Activated naive CD4-positive, alpha-beta T cell treated with anti-CD3 and anti-CD28 coated beads for 36 hours (primary cell): Measurements from ENCODE around the gene CDC14A. TPM values are rescaled to one million over a fixed set of nuclear protein-coding genes. Genes with fewer than 3 reads are reported as not detected.

Experiments
- CTCF ChIA-PET: fragments of 350-600 bp; sonication (Branson Sonifier 250); formaldehyde crosslinking; loops from one replicate; lab custom pipeline; 2021; ENCODE audit warnings: antibody characterized with exemption; lab: Charles Lee
- DNase-seq: peaks from one replicate; pipeline ENCODE4 v3.0.0-alpha.2; 2020
- H3K27ac Mint-ChIP-seq: one replicate; pipeline ENCODE4 v1.8.0; 2021; ENCODE audit warnings: mild to moderate bottlenecking, mixed read lengths
- H3K27me3 Mint-ChIP-seq: one replicate; pipeline ENCODE4 v1.8.0; 2021; ENCODE audit warnings: low read depth, mixed read lengths
- H3K36me3 Mint-ChIP-seq: one replicate; pipeline ENCODE4 v1.8.0; 2021; ENCODE audit warnings: low read depth, mixed read lengths
- H3K4me1 Mint-ChIP-seq: one replicate; pipeline ENCODE4 v1.8.0; 2021; ENCODE audit warnings: low read depth, mixed read lengths
- H3K4me3 Mint-ChIP-seq: one replicate; pipeline ENCODE4 v1.8.0; 2021; ENCODE audit warnings: mild to moderate bottlenecking, moderate library complexity, mixed read lengths
- H3K9me3 Mint-ChIP-seq: one replicate; pipeline ENCODE4 v1.8.0; 2021; ENCODE audit warnings: mixed read lengths
- intact Hi-C: fragments of 100-400 bp; cut with micrococcal nuclease; formaldehyde crosslinking; loops from one replicate; pipeline ENCODE4 v1.15.1; 2023
- total RNA-seq, 2 experiments: library from RNA; stranded (reverse); gene quantifications; one replicate each; pipeline ENCODE4 v1.2.3, GENCODE V29; 2021

CDC14A gene
- total RNA-seq, 2 experiments from 2014 or later = 10.1 to 13.1 TPM

DNA sequence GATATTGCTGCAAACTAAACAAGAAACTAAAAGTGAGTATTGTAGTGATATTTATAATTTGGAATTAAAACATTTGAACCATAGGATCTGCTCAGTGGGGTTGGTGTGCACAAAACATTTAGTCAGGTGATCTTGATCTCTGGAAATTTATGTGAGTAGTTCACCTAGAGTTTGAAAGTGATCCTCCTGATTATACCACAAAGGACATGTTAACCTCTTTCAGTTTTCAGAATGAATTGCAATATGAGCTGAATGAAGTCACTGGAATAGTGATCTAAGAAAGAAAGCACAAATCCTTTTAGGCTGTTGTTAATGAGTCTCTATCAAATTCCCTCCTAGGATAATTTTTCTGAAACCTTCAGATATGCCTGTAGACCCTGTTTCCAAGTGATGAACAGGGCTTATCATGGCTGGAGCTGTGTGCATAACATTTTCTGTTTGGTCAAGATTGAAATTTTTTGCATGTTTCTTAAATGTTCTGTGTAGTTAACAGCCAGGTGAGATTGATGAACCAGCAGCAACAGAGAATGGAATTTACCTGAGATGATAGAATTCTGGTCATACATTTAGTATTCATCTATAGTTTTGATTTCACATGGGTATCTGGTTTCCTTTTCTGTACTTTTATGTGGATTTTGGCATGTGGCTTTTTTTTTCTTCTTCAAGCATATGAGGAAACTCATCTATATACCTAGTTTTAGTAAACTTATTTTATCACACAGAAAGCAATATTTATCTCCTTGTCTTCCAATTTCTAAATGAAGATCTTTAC lies 25.5 kb downstream of the CDC14A start:
- intact Hi-C loops = loop anchor here (1.0 to 5.0 kb wide), 8 partner anchors 19 to 915 kb away; a partner anchor contains a TSS
- Mint-ChIP-seq H3K27ac (peak overlapping the region; percentile 71), H3K27me3 (no peaks in the 10 kb centered on the region), H3K36me3 (peaks cover 30% of the 10 kb centered on the region), H3K9me3 (peaks cover 7% of the 10 kb centered on the region), H3K4me1 (peaks cover 60% of the 10 kb centered on the region), H3K4me3 (no peak overlapping the region)
- no peak for DNase-seq
- CTCF ChIA-PET = interaction anchor here (0.7 to 1.3 kb wide), 3 partner anchors 17 to 55 kb away, joined by 3 to 4 read pairs (median 4); no protein-coding TSS in a partner anchor

DNA sequence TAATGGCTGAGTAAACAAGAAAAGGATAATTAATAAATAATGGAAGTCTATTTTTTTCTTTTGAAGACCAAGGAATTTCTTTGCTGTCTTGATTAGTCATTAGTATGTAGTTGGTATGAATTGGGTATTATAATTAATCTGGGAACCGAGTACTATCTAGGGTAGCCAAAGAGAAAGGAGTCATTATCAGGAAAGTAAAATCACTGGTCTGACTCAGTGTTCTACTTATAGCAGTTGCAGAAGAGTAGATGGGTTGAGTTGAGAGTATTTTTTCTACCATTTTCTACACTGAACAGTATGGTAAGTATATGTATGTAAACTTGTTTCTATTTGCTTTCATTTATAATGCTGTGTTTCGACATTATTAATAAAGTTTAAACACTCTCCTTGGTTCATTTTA lies 26.6 kb downstream of the CDC14A start:
- Mint-ChIP-seq H3K27me3 (no peaks in the 10 kb centered on the region), H3K9me3 (peaks cover 6% of the 10 kb centered on the region), H3K27ac (no peak overlapping the region), H3K4me1 (peaks cover 67% of the 10 kb centered on the region), H3K4me3 (no peak overlapping the region), H3K36me3 (peaks cover 23% of the 10 kb centered on the region)
- intact Hi-C loops = loop anchor here (1.0 to 5.0 kb wide), 3 partner anchors 8 to 913 kb away; no protein-coding TSS in a partner anchor
- CTCF ChIA-PET = interaction anchor here (0.9 to 3.0 kb wide), 2 partner anchors 13 to 21 kb away, joined by 4 to 9 read pairs; no protein-coding TSS in a partner anchor
- DNase-seq = no peak

DNA sequence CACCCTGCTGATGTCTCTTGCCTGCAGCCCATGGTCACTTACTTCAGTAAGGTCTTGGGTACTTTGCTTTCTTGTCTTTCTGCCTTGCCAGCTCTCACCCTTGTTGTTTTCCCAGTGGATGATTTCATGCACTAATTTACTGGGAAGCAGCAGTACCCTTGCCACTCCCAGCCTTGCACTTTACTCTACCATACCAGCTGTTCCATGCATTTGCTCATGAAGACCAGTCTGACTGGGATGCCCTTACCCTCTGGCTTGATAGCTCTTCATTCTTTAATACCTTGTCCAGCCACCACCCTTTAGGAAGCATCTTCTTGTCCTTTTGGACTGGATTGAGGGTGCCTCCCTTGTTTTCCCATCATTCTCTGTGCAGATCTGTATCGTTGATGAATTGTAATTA lies 28.3 kb downstream of the CDC14A start:
- intact Hi-C loops = no loop called here
- Mint-ChIP-seq H3K27me3 (no peaks in the 10 kb centered on the region), H3K4me1 (peaks cover 68% of the 10 kb centered on the region), H3K36me3 (peaks cover 14% of the 10 kb centered on the region), H3K4me3 (no peak overlapping the region), H3K27ac (no peak overlapping the region), H3K9me3 (no peaks in the 10 kb centered on the region)
- CTCF ChIA-PET = interaction anchor here (1.2 to 3.0 kb wide), 3 partner anchors 12 to 75 kb away, joined by 3 to 9 read pairs (median 4); no protein-coding TSS in a partner anchor
- no peak for DNase-seq

DNA sequence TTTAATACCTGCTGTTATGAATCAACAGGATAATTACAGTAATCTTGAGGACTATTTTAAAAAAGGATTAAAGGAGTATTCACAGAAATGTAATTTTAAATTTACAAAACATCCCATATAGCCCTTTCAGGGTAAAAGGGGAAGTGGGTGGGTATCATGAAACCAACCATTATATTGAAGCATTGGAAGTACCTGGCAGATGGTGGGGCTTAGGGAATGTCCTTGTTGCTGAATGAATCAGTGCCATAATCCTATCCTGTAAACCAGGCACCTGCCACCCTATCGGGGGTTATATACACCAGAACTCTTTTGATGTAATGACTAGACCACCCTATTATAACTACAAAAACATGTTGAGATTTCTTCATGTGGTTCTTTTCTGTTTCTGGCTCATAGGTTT lies 30.4 kb downstream of the CDC14A start:
- Mint-ChIP-seq H3K27me3 (no peaks in the 10 kb centered on the region), H3K4me3 (no peak overlapping the region), H3K36me3 (peaks cover 14% of the 10 kb centered on the region), H3K9me3 (no peaks in the 10 kb centered on the region), H3K27ac (no peak overlapping the region), H3K4me1 (peaks cover 73% of the 10 kb centered on the region)
- no peak for DNase-seq
- CTCF ChIA-PET = interaction anchor here (0.6 to 0.9 kb wide), 2 partner anchors 76 to 542 kb away, joined by 3 read pairs; no protein-coding TSS in a partner anchor
- intact Hi-C loops = no loop called here

DNA sequence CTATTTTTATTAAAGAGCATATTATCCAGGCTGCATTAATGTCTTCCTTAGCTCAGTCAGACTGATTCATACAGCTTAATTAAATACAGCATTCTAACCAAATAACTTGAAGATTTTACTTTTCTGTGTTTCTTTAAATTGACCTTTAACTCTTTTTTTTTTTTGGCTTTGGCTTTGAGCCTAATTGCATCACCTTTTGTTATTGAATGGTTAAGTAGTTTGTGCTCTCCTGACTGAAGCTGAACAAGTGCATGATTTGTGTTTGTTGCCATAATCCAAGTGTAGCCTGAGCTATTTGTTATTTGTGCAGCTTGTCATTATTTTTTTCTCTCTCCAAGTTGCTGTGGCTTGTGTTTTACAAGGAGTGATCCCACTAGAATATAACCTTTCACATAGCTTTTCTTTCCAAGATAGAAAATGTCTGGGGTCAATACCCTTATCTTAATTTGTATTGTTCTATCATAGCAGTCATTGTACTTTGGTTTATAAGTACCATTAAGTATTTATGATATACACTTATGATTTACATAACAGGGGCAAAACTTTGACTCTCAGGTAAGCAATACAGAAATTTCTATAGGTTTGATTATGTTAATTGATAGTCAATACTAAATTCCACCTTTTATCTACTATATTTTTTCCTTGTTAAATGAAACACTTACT lies 31.6 kb downstream of the CDC14A start:
- H3K9me3 Mint-ChIP-seq = no peaks in the 10 kb centered on the region

DNA sequence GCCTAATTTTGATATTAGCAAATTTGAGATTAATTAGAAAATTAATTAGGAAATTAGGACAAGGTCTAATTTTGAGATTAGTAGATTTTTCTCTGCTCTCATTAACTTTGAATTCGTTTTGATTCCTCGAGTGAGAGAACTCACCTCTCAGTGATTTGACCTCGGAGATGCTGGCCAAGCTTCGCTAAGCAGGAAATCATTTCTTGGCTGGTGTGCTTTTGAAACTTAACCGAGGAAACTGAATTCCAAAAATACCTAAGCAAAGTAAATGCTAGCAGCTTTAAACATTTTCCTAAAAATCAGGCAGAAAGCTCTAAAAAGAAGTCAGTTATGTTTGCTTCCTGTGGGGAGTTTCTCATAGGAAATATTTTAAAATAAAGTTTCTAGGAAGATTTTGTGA lies 34.9 kb downstream of the CDC14A start:
- Mint-ChIP-seq H3K27ac (peak overlapping the region; percentile 56), H3K27me3 (no peaks in the 10 kb centered on the region), H3K4me3 (peak overlapping the region; percentile 47), H3K36me3 (no peaks in the 10 kb centered on the region), H3K4me1 (peaks cover 82% of the 10 kb centered on the region), H3K9me3 (no peaks in the 10 kb centered on the region)
- CTCF ChIA-PET = interaction anchor here (0.9 to 1.0 kb wide), 2 partner anchors 47 to 72 kb away, joined by 4 read pairs; no protein-coding TSS in a partner anchor
- intact Hi-C loops = loop anchor here (1.0 kb wide), 1 partner anchor 8 kb away; no protein-coding TSS in a partner anchor
- no peak for DNase-seq

More for the DNA sequence above, 31.6 kb downstream of the CDC14A start:
- no peak overlapping the region for H3K4me3 Mint-ChIP-seq
- intact Hi-C loops = no loop called here
- no peak overlapping the region for H3K27ac Mint-ChIP-seq
- H3K27me3 Mint-ChIP-seq = no peaks in the 10 kb centered on the region
- CTCF ChIA-PET = interaction anchor here (0.8 to 1.4 kb wide), 4 partner anchors 8 to 71 kb away, joined by 3 to 6 read pairs (median 3); no protein-coding TSS in a partner anchor
- peaks cover 74% of the 10 kb centered on the region for H3K4me1 Mint-ChIP-seq
- DNase-seq = no peak
- peaks cover 14% of the 10 kb centered on the region for H3K36me3 Mint-ChIP-seq

DNA sequence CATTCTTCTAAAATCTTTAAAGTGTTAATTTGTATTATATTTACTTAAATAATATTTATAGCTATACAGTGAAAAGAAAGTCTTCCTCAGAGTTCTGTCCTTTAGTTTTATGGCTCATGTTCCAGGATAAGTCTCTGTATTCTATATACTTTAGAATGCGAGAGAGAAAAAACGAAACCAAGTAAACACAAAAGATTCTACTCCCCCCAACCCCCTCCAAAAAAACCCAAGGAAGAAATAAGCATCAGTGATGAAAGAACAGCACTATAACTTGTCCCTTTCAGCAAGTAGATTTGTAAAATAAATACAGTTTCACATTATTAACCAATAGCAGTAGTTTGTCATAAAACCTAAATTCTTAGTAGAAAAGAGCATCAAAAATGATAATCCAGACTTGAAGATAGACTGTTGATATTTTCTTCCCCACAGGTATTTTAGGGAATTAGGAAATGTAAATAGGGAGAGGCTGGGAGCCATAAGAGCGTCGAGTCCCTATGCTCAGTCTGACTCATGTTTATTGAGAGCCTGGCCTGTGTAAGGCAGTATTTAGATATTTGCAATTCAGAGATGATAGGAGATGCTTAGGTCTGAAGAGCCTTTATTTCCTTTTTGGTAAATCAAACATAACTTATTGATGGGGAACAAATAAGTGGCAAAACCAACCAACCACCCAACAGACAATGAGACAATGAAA lies 35.5 kb downstream of the CDC14A start:
- Mint-ChIP-seq H3K4me3 (peak overlapping the region; percentile 63), H3K36me3 (peaks cover 1% of the 10 kb centered on the region), H3K4me1 (peaks cover 83% of the 10 kb centered on the region), H3K27me3 (no peaks in the 10 kb centered on the region), H3K27ac (peak overlapping the region; percentile 83), H3K9me3 (no peaks in the 10 kb centered on the region)
- intact Hi-C loops = loop anchor here (1.0 kb wide), 1 partner anchor 9 kb away; no protein-coding TSS in a partner anchor
- DNase-seq = no peak
- CTCF ChIA-PET = interaction anchor here (1.0 kb wide), 2 partner anchors 9 to 72 kb away, joined by 4 to 5 read pairs; no protein-coding TSS in a partner anchor

DNA sequence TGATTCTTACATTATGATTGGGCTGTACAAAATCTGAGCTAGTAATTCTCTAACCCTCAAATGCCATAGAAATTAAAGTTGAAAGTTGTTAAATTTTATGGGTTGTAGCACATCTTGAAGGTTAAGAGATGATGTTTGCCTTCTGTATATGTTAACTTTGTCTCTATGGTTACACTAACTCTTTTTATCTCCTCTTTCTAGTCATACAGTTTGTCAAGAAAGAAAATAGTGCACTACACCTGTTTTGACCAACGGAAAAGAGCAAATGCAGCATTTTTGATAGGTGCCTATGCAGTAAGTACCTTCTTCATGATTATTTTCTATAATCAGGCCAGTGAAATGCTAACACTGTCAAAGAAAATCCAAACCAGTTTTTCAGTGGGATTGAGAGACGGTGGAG lies 38.2 kb downstream of the CDC14A start:
- no peak overlapping the region for H3K27ac Mint-ChIP-seq
- no peaks in the 10 kb centered on the region for H3K9me3 Mint-ChIP-seq
- H3K27me3 Mint-ChIP-seq = no peaks in the 10 kb centered on the region
- peaks cover 91% of the 10 kb centered on the region for H3K4me1 Mint-ChIP-seq
- H3K4me3 Mint-ChIP-seq = no peak overlapping the region
- DNase-seq = no peak
- CTCF ChIA-PET = interaction anchor here (0.7 to 1.7 kb wide), 4 partner anchors 10 to 65 kb away, joined by 3 to 8 read pairs (median 7); no protein-coding TSS in a partner anchor
- intact Hi-C loops = no loop called here
- H3K36me3 Mint-ChIP-seq = peaks cover 1% of the 10 kb centered on the region

DNA sequence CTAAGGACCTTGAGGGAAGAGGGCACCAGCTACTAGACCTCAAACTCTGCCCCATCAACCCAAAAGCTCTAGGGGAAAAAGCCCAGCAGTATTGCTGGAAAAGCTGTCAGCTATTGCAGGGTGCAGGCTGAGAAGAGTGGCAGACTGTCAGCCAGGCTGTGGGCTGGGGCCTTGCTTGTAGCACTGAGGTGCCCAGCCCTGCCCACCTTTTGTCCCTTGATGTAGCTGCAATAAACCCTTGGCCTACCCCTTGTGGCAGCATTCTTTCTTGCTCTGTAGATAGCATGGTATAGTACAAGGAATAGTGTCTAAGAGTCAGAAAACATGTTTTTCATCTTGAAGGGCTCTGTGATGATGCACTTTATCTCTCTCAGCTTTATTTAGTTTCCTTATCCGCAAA lies 39.4 kb downstream of the CDC14A start:
- Mint-ChIP-seq H3K27ac (no peak overlapping the region), H3K27me3 (no peaks in the 10 kb centered on the region), H3K36me3 (peaks cover 1% of the 10 kb centered on the region), H3K4me3 (no peak overlapping the region), H3K4me1 (peaks cover 92% of the 10 kb centered on the region), H3K9me3 (no peaks in the 10 kb centered on the region)
- CTCF ChIA-PET = interaction anchor here (0.6 to 2.7 kb wide), 9 partner anchors 8 to 67 kb away, joined by 3 to 11 read pairs (median 7); no protein-coding TSS in a partner anchor
- intact Hi-C loops = loop anchor here (1.0 kb wide), 1 partner anchor 12 kb away; no protein-coding TSS in a partner anchor
- DNase-seq = peak; percentile 38

DNA sequence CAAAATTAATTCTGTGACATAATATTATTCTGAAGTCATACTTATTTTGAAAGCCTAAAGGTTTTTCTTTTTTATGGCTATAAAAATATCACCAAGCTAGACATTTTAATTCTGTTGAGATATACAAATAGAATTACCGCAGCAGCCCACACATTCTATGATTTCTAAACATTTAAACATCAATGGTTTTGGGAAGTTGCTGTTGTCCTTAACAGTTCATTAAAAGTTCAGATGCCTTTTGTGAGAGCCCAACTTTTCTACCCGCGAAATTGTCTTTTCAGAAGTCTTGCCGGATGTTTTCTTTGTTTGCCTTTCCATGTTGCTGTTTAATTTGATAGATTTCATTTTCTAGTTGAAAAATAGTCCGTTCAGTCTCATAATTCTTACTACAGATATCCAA lies 40.5 kb downstream of the CDC14A start:
- no peaks in the 10 kb centered on the region for H3K27me3 Mint-ChIP-seq
- H3K4me1 Mint-ChIP-seq = peaks cover 94% of the 10 kb centered on the region
- no peak overlapping the region for H3K27ac Mint-ChIP-seq
- intact Hi-C loops = no loop called here
- no peaks in the 10 kb centered on the region for H3K9me3 Mint-ChIP-seq
- H3K4me3 Mint-ChIP-seq = no peak overlapping the region
- peaks cover 1% of the 10 kb centered on the region for H3K36me3 Mint-ChIP-seq
- DNase-seq = no peak
- CTCF ChIA-PET = interaction anchor here (0.9 to 2.7 kb wide), 4 partner anchors 12 to 66 kb away, joined by 3 to 11 read pairs (median 8); no protein-coding TSS in a partner anchor

DNA sequence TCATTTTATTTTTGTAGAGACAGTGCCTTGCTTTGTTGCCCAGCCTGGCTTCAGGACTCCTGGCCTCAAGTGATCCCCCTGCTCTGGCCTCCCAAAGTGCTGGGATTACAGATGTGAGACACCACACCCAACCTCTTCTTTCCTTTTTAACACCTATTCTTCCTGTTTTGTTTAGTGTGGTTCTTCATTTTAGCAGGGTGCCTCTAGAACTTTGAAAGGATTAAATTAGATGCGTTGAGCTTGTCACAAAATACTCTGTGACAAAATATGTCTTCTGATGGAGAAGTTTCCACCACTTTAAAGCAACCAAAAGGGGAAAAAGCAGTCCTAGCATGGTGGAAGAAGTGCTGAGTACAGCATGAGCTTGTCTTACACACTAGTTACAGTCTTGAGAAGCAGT lies 42.0 kb downstream of the CDC14A start:
- H3K27ac Mint-ChIP-seq = peak overlapping the region; percentile 25
- intact Hi-C loops = no loop called here
- no peaks in the 10 kb centered on the region for H3K9me3 Mint-ChIP-seq
- H3K4me3 Mint-ChIP-seq = no peak overlapping the region
- H3K4me1 Mint-ChIP-seq = peaks cover 88% of the 10 kb centered on the region
- CTCF ChIA-PET = interaction anchor here (0.9 to 1.3 kb wide), 4 partner anchors 9 to 36 kb away, joined by 3 to 4 read pairs (median 4); no protein-coding TSS in a partner anchor
- peak; percentile 22 for DNase-seq
- peaks cover 4% of the 10 kb centered on the region for H3K36me3 Mint-ChIP-seq
- no peaks in the 10 kb centered on the region for H3K27me3 Mint-ChIP-seq
